A673 (cell line): Measurements from ENCODE around the gene SLC12A7. TPM values are rescaled to one million over a fixed set of nuclear protein-coding genes. Genes with fewer than 3 reads are reported as not detected.

Experiments
- BruUV-seq: library from RNA; stranded (reverse); fragments of 400-500 nt; replicated peaks from 2 replicates; lab custom pipeline; 2021; lab: Mats Ljungman, UMichigan
- CTCF ChIA-PET: fragments of 300-600 bp; sonication (Branson Sonifier 250); formaldehyde crosslinking; loops from one replicate; lab custom pipeline; 2022; ENCODE audit warnings: antibody characterized with exemption; lab: Charles Lee
- POLR2A ChIA-PET: fragments of 300-600 bp; sonication (Branson Sonifier 250); formaldehyde crosslinking; loops from one replicate; lab custom pipeline; 2022; ENCODE audit warnings: antibody characterized with exemption; ENCODE audit not compliant: low non-redundant PET; lab: Charles Lee
- DNase-seq: peaks from one replicate; pipeline ENCODE4 v3.0.0-alpha.2; 2015; ENCODE audit warnings: low spot score
- H3K27ac ChIP-seq: fragments of 200-600 bp; sonication (generic); 2 replicates; pipeline ENCODE4 v1.5.1; 2016; ENCODE audit warnings: mixed run types, low read depth, mild to moderate bottlenecking, mixed read lengths, antibody characterized with exemption, low read length; ENCODE audit not compliant: poor library complexity, severe bottlenecking
- H3K27me3 ChIP-seq: fragments of 200-600 bp; sonication (generic); replicated peaks from 2 replicates; pipeline ENCODE4 v1.6.1; 2017; ENCODE audit warnings: mixed run types, low read depth, mild to moderate bottlenecking, mixed read lengths, antibody characterized with exemption, low read length; ENCODE audit not compliant: insufficient read depth, poor library complexity
- H3K36me3 ChIP-seq: fragments of 200-600 bp; sonication (generic); 2 replicates; pipeline ENCODE4 v1.6.1; 2016; ENCODE audit warnings: mixed run types, mild to moderate bottlenecking, mixed read lengths, antibody characterized with exemption, low read length; ENCODE audit not compliant: insufficient read depth, poor library complexity, severe bottlenecking
- H3K4me1 ChIP-seq: fragments of 200-600 bp; sonication (generic); 2 replicates; pipeline ENCODE4 v1.6.1; 2017; ENCODE audit warnings: mixed run types, mild to moderate bottlenecking, mixed read lengths, antibody characterized with exemption, low read length; ENCODE audit not compliant: insufficient read depth, poor library complexity, severe bottlenecking
- H3K4me3 ChIP-seq: fragments of 200-600 bp; sonication (generic); 2 replicates; pipeline ENCODE4 v1.5.1; 2016; ENCODE audit warnings: low read depth, mixed run types, mild to moderate bottlenecking, mixed read lengths, low read length; ENCODE audit not compliant: poor library complexity, severe bottlenecking
- H3K9me3 ChIP-seq: fragments of 200-600 bp; sonication (generic); 2 replicates; pipeline ENCODE4 v1.6.1; 2016; ENCODE audit warnings: mixed run types, low read depth, mild to moderate bottlenecking, mixed read lengths, antibody characterized with exemption, low read length; ENCODE audit not compliant: poor library complexity, severe bottlenecking
- CTCF ChIP-seq: fragments of 300-800, 200-600 bp; sonication (generic); conservative IDR thresholded peaks from 2 replicates; pipeline ENCODE4 v1.5.1; 2017; ENCODE audit warnings: low read depth, mild to moderate bottlenecking, antibody characterized with exemption, low read length, moderate library complexity, mixed read lengths
- EZH2 ChIP-seq: fragments of 200-600 bp; sonication (generic); IDR thresholded peaks from 2 replicates; pipeline ENCODE4 v1.6.1; 2017; ENCODE audit warnings: borderline replicate concordance, low read depth, mild to moderate bottlenecking, mixed read lengths, antibody characterized with exemption, low read length; ENCODE audit not compliant: poor library complexity, severe bottlenecking
- intact Hi-C: fragments of 100-400 bp; cut with micrococcal nuclease; formaldehyde crosslinking; loops from one replicate; pipeline ENCODE4 v1.10.0; 2022; ENCODE audit not compliant: unreplicated experiment
- total RNA-seq: library from RNA; stranded (reverse); gene quantifications from 2 replicates; pipeline ENCODE4 v1.2.3, GENCODE V29; 2021

The SLC12A7 gene
- total RNA-seq, 1 experiment from 2014 or later: 45.2 TPM

- CTCF ChIA-PET: no interaction called here
- BruUV-seq: no TSS peak
- Histone ChIP-seq H3K36me3 (peaks cover 5% of the 10 kb centered on the region), H3K27me3 (no peaks in the 10 kb centered on the region), H3K4me3 (no peak overlapping the region), H3K9me3 (peaks cover 6% of the 10 kb centered on the region), H3K4me1 (peaks cover 22% of the 10 kb centered on the region), H3K27ac (no peak overlapping the region)
- DNase-seq: no peak
- intact Hi-C loops: no loop called here
- POLR2A ChIA-PET: no interaction called here
- TF ChIP-seq CTCF (no peak), EZH2 (no peak)
Measured at GRCh38 chr5:1035421-1036405, 76.2 kb downstream of the SLC12A7 start.

GRCh38 chr5:1034986-1035385, 76.9 kb downstream of the SLC12A7 start:
- H3K27me3 ChIP-seq: no peaks in the 10 kb centered on the region
- BruUV-seq: no TSS peak
- CTCF ChIA-PET: no interaction called here
- intact Hi-C loops: no loop called here
- H3K9me3 ChIP-seq: no peaks in the 10 kb centered on the region
- H3K27ac ChIP-seq: no peak overlapping the region
- no peak overlapping the region for H3K4me3 ChIP-seq
- DNase-seq: no peak
- TF ChIP-seq CTCF: no peak
- no peak for TF ChIP-seq EZH2
- POLR2A ChIA-PET: no interaction called here
- peaks cover 5% of the 10 kb centered on the region for H3K36me3 ChIP-seq
- H3K4me1 ChIP-seq: peaks cover 24% of the 10 kb centered on the region

- POLR2A ChIA-PET: no interaction called here
- no TSS peak for BruUV-seq
- intact Hi-C loops: no loop called here
- TF ChIP-seq EZH2 (no peak), CTCF (no peak)
- H3K36me3 ChIP-seq: peaks cover 5% of the 10 kb centered on the region
- CTCF ChIA-PET: no interaction called here
- H3K4me1 ChIP-seq: peaks cover 24% of the 10 kb centered on the region
- H3K4me3 ChIP-seq: no peak overlapping the region
- H3K27ac ChIP-seq: no peak overlapping the region
- H3K9me3 ChIP-seq: no peaks in the 10 kb centered on the region
- no peak for DNase-seq
- no peaks in the 10 kb centered on the region for H3K27me3 ChIP-seq
Measured at GRCh38 chr5:1034421-1034905, 77.4 kb downstream of the SLC12A7 start.
